ENCODE data around the gene NHEJ1.
A peak's percentile ranks its signal among the peaks of the same experiment; 100 is the strongest.

Gene NHEJ1

DNA sequence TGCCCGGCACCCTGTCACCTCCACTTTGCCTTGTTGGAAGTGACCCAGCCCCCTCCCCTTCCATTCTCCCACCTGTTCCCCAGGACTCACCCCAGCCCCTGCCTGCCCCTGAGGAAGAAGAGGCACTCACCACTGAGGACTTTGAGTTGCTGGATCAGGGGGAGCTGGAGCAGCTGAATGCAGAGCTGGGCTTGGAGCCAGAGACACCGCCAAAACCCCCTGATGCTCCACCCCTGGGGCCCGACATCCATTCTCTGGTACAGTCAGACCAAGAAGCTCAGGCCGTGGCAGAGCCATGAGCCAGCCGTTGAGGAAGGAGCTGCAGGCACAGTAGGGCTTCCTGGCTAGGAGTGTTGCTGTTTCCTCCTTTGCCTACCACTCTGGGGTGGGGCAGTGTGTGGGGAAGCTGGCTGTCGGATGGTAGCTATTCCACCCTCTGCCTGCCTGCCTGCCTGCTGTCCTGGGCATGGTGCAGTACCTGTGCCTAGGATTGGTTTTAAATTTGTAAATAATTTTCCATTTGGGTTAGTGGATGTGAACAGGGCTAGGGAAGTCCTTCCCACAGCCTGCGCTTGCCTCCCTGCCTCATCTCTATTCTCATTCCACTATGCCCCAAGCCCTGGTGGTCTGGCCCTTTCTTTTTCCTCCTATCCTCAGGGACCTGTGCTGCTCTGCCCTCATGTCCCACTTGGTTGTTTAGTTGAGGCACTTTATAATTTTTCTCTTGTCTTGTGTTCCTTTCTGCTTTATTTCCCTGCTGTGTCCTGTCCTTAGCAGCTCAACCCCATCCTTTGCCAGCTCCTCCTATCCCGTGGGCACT lies 21.9 kb upstream of the NHEJ1 start:
- no peak for DNase-seq

- DNase-seq: no peak
Measured at GRCh38 chr2:219181531-219181930, 20.9 kb upstream of the NHEJ1 start.

DNA sequence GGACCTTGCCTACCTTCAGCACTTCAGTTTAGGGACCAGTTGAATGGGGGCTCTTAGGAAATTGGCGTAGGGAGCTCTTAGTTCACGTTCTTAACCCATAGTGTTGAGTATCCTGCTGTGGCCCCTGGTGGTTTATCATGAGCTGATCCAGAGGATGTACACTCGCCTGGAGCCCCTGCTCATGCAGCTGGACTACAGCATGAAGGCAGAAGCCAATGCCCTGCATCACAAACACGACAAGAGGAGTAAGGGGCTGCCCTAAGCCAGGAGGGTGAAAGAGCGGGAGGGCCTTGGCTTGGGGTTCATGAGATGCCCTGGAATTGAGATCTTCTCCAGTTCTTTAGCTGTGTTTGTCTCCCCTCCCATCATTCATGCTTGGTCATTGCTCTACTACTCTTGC lies 20.3 kb upstream of the NHEJ1 start:
- no peak for DNase-seq

GRCh38 chr2:219179601-219180465 lies 19.2 kb upstream of the NHEJ1 start:
- DNase-seq: no peak

DNA sequence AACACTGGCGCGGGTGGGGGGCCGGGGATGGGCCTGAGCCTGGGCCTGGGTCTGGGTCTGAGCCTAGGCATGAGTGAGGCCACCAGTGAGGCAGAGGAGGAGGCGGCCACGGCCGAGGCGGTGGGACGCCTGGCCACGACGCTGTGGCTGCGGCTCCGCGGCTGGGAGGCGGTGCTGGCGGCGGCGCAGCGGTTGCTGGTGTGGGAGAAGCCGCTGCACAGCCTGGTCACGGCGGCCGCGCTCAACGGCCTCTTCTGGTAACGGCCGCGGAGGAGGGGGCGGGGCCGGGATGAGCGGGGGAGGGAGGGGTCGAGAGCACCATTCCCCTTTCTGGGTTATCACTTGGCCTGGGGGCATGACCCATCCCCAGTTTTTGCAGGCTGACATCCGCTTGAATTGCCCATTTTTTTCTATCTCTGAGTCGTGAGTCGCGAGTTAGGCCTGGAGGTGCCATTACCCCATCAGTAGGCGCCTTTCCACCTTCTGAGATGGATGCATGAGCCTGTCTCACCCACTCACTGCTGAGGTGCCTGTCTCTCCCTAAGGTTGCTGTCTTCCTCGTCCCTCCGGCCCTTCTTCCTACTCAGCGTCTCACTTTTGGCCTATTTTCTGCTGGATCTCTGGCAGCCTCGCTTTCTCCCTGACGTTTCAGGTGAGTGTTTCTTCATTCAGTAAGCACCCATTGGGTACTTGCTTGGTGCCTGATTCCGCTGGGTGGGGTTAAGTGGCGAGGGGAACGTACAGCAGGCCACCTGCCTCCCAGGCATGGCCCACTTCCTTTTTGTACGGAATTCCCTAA lies 18.0 kb upstream of the NHEJ1 start:
- no peak for DNase-seq

- peak; percentile 58 to 80 (median 70) for DNase-seq
Measured at GRCh38 chr2:219177552-219178376, 17.1 kb upstream of the NHEJ1 start, which contains the start of gene RETREG2. RETREG2 (plus strand) TSS chr2:219178275; CDS start chr2:219178353, 78 bp downstream.

- DNase-seq: peak; percentile 61 to 86 (median 76)
Measured at GRCh38 chr2:219176818-219177551, 16.4 kb upstream of the NHEJ1 start, which contains the start of gene CNPPD1. CNPPD1 (minus strand) TSS chr2:219176925; CDS start chr2:219176828, 97 bp downstream.

DNA sequence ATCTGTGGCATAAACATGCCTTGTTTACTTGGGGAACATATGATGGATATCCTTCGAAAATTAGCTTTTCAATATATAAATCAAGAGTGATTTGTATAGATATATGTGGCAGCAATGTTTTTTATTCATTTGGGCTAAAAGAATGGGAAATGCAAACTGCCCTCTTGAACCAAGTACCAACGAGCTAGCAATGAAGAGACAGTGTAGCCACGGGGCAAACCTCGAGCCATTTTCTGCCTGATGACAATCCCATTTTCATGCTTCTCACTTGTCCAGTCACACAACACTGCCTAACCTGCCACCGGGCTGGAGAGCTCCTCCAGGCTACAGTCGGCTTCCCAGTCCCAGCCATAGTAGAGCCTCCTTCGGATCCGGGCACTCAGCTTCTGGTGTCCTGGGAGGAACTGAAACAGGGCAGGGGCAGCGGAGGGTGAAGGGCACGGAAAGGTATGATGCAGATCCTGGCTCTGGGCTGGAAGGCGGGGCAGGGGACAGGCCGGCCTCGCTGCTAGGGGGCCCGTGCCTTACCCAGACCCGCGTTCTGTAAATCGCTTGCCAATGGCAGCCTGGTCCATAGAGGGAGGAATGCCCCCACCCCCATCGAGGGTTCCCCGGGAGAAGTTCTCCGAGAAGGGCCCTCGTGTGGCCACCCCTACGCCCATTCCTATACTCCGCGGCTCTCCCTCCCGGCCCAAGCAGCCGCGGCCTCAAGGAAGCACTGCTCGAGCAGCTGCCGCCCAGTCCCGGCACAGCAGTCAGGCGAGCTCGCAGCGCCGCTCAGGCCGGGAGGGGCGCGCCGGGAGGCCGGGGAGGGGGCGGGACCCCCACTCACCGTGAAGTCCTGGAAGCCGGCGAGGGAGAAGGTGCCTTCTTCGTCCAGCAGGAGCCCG lies 15.6 kb upstream of the NHEJ1 start:
- DNase-seq: no peak

- DNase-seq: no peak
Measured at GRCh38 chr2:219175486-219175885, 14.9 kb upstream of the NHEJ1 start.

- DNase-seq: no peak
Measured at GRCh38 chr2:219174801-219175200, 14.2 kb upstream of the NHEJ1 start.

GRCh38 chr2:219174146-219174545 lies 13.5 kb upstream of the NHEJ1 start:
- no peak for DNase-seq

- no peak for DNase-seq
Measured at GRCh38 chr2:219173176-219173575, 12.6 kb upstream of the NHEJ1 start.

- DNase-seq: no peak
Measured at GRCh38 chr2:219172231-219173154, 11.9 kb upstream of the NHEJ1 start.

GRCh38 chr2:219171231-219171651 lies 10.6 kb upstream of the NHEJ1 start:
- no peak for DNase-seq

DNA sequence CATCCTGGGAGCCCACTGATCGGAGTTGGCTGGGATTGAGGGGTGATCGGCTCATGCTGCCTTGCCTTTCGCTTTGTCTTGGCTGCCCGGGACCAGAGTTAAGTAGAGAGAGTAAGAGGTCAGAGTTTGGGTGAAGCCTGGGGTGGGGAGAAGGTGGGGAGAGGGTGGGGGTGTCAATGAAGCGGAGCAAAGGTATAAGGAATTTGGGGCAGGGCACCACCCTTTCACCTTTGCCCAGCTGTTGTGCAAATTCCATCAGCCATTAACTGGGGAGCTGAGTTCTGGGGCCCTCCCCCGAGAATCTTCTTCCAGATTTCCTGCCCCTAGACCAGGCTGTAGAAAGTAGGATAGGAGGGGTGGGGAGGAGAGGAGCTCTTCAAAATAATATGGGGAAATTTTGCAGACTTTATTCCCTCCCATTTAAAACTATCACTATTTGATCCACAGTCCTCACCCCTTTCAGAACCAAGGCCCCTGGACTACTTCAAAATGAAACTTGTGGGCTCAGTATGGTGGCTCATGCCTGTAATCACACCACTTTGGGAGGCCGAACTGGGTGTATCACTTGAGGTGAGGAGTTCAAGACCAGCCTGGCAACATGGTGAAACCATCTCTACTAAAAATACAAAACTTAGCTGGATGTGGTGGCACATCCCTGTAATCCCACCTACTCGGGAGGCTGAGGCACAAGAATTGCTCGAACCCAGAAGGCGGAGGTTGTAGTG lies 9.5 kb upstream of the NHEJ1 start, which contains the start of gene SLC23A3:
Gene SLC23A3 (minus strand): TSS at position 100 of the 725 bp plus-strand sequence. CDS start 45 bp downstream, at position 55.
- DNase-seq: no peak

GRCh38 chr2:219168932-219169331 lies 8.3 kb upstream of the NHEJ1 start:
- DNase-seq: no peak

DNA sequence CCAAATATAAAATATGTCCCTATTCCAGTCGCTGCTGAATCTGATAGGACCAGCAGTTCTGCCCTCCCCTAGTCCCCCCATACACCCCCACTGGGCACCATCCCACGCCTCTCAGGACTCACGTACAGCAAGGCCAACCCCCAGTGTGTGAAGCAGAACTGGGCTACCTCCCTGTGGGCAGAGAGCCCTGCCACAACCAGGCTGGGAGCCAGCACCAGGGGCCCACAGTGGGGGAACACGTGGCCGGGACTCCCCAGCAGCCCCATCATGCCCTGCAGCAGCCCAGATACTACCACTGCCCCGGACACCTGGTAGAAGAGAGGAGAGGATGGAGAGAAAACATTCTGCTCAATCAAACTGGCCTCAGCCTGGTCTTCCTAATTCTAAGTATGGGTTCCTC lies 7.9 kb upstream of the NHEJ1 start:
- DNase-seq: no peak

- DNase-seq: no peak
Measured at GRCh38 chr2:219167997-219168396, 7.4 kb upstream of the NHEJ1 start.
